ENCODE results near the gene AGRN.

The AGRN gene

GRCh38 chr1:1039145-1039910 is 19.4 kb downstream of the AGRN start:
- no peak for DNase-seq

GRCh38 chr1:1040004-1040991 is 20.4 kb downstream of the AGRN start:
- peak; percentile 77 for DNase-seq

- no peak for DNase-seq
These were observed 21.2 kb downstream of the AGRN start for GRCh38 chr1:1041092-1041523.

- DNase-seq = no peak
These were observed 22.0 kb downstream of the AGRN start for GRCh38 chr1:1041873-1042272.

- DNase-seq = no peak
These were observed 22.9 kb downstream of the AGRN start for GRCh38 chr1:1042835-1043234.

- no peak for DNase-seq
These were observed 23.5 kb downstream of the AGRN start for GRCh38 chr1:1043411-1043810.

- no peak for DNase-seq
These were observed 24.0 kb downstream of the AGRN start for GRCh38 chr1:1043921-1044320.

GRCh38 chr1:1044455-1045078 is 24.6 kb downstream of the AGRN start:
- no peak for DNase-seq

GRCh38 chr1:1045129-1045528 is 25.2 kb downstream of the AGRN start:
- no peak for DNase-seq

GRCh38 chr1:1046243-1046642 is 26.3 kb downstream of the AGRN start:
- DNase-seq = no peak

- DNase-seq = no peak
These were observed 26.8 kb downstream of the AGRN start for GRCh38 chr1:1046767-1047166.

GRCh38 chr1:1047407-1047806 is 27.5 kb downstream of the AGRN start:
- DNase-seq = no peak

- no peak for DNase-seq
These were observed 28.0 kb downstream of the AGRN start for GRCh38 chr1:1047963-1048362.

GRCh38 chr1:1048765-1049164 is 28.8 kb downstream of the AGRN start:
- no peak for DNase-seq

- DNase-seq = no peak
These were observed 29.6 kb downstream of the AGRN start for GRCh38 chr1:1049318-1050165.

- DNase-seq = no peak
These were observed 30.7 kb downstream of the AGRN start for GRCh38 chr1:1050577-1051052.

GRCh38 chr1:1051127-1051810 is 31.3 kb downstream of the AGRN start:
- DNase-seq = no peak

- no peak for DNase-seq
These were observed 32.3 kb downstream of the AGRN start for GRCh38 chr1:1052003-1052840.

GRCh38 chr1:1053022-1053421 is 33.1 kb downstream of the AGRN start:
- no peak for DNase-seq

GRCh38 chr1:1053682-1054081 is 33.8 kb downstream of the AGRN start:
- DNase-seq = no peak

Measured in central memory CD4-positive, alpha-beta T cell (primary cell).